ENCODE measurements around the gene MBP. TPM values are rescaled to one million over a fixed set of nuclear protein-coding genes. Genes with fewer than 3 reads are reported as not detected.
A peak's percentile ranks its signal among the peaks of the same experiment; 100 is the strongest.

The MBP gene
- total and polyA plus RNA-seq, 5 donors from 2014 or later, result 134 to 172 (median 143) TPM

DNA sequence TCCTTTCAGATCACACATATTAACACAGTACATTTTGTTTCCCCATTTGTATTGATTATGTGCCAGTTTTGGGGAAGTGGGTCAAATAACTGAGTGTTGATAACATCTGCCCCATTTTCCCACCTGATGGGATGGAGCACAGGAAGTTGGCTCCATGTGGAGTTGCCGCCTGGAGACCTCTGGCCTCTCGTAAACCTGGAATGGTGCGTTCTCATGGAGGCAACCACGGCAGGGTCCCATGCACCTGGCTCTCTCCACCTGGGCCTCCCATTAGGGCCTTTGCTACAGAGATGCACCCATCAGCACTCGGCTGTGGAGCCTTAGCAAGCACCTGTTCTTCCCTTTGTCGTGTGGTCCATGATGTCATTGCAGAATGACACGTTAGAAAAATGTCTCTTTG, 130.6 kb downstream of the MBP start:
- DNase-seq (no peak), ATAC-seq (ENCODE audit: low read depth in 2 of 2) (no peak)
- Mint-ChIP-seq H3K4me3 (no peak overlapping the region), H3K36me3 (no peaks in the 10 kb centered on the region), H3K27me3 (no peaks in the 10 kb centered on the region), H3K27ac (peak overlapping the region in 1 of 3 donors; percentile 18), H3K9me3 (no peaks in the 10 kb centered on the region), H3K4me1 (peaks cover 8 to 35% (median 10%) of the 10 kb centered on the region in 4 donors)
- peaks cover 11% of the 10 kb centered on the region for H3K4me1 ChIP-seq (ENCODE audit: control insufficient read depth, insufficient read depth, low read length, poor library complexity, severe bottlenecking)
- no peaks in the 10 kb centered on the region for H3K9me3 ChIP-seq (ENCODE audit: control insufficient read depth in 2 of 2, low read length in 2 of 2)
- H3K27ac ChIP-seq (ENCODE audit: insufficient read depth, low read length, poor library complexity, severe bottlenecking), result no peak overlapping the region
- H3K4me3 ChIP-seq (ENCODE audit: low read depth, low read length), result no peak overlapping the region
- peaks cover 3% of the 10 kb centered on the region for H3K36me3 ChIP-seq (ENCODE audit: control insufficient read depth, insufficient read depth, low read length)
- no peaks in the 10 kb centered on the region for H3K27me3 ChIP-seq (ENCODE audit: control insufficient read depth, insufficient read depth, low read length)

- H3K4me1 ChIP-seq (ENCODE audit: control insufficient read depth, insufficient read depth, low read length, poor library complexity, severe bottlenecking), result peaks cover 11% of the 10 kb centered on the region
- H3K27ac Mint-ChIP-seq, result no peak overlapping the region
- no peaks in the 10 kb centered on the region for H3K36me3 Mint-ChIP-seq
- no peaks in the 10 kb centered on the region for H3K27me3 ChIP-seq (ENCODE audit: control insufficient read depth, insufficient read depth, low read length)
- no peaks in the 10 kb centered on the region for H3K9me3 Mint-ChIP-seq
- H3K4me3 Mint-ChIP-seq, result no peak overlapping the region
- no peak for ATAC-seq (ENCODE audit: low read depth in 2 of 2)
- H3K27ac ChIP-seq (ENCODE audit: insufficient read depth, low read length, poor library complexity, severe bottlenecking), result no peak overlapping the region
- peaks cover 8 to 32% (median 10%) of the 10 kb centered on the region in 4 donors for H3K4me1 Mint-ChIP-seq
- H3K4me3 ChIP-seq (ENCODE audit: low read depth, low read length), result no peak overlapping the region
- no peaks in the 10 kb centered on the region for H3K9me3 ChIP-seq (ENCODE audit: control insufficient read depth in 2 of 2, low read length in 2 of 2)
- H3K27me3 Mint-ChIP-seq, result no peaks in the 10 kb centered on the region
- H3K36me3 ChIP-seq (ENCODE audit: control insufficient read depth, insufficient read depth, low read length), result no peaks in the 10 kb centered on the region
- no peak for DNase-seq
Measured at GRCh38 chr18:77001041-77001440, 131.5 kb downstream of the MBP start.

GRCh38 chr18:77000527-77000926, 132.1 kb downstream of the MBP start:
- Histone ChIP-seq H3K9me3 (ENCODE audit: control insufficient read depth in 2 of 2, low read length in 2 of 2) (no peaks in the 10 kb centered on the region), H3K36me3 (ENCODE audit: control insufficient read depth, insufficient read depth, low read length) (no peaks in the 10 kb centered on the region), H3K4me1 (ENCODE audit: control insufficient read depth, insufficient read depth, low read length, poor library complexity, severe bottlenecking) (peaks cover 9% of the 10 kb centered on the region), H3K27ac (ENCODE audit: insufficient read depth, low read length, poor library complexity, severe bottlenecking) (no peak overlapping the region), H3K4me3 (ENCODE audit: low read depth, low read length) (peak overlapping the region; percentile 33), H3K27me3 (ENCODE audit: control insufficient read depth, insufficient read depth, low read length) (no peaks in the 10 kb centered on the region)
- H3K27me3 Mint-ChIP-seq, result no peaks in the 10 kb centered on the region
- no peaks in the 10 kb centered on the region for H3K36me3 Mint-ChIP-seq
- H3K4me3 Mint-ChIP-seq, result peak overlapping the region in 2 of 4 donors; percentile 22 to 51
- ATAC-seq (ENCODE audit: low read depth in 2 of 2) (peak in 1 of 2 donors; percentile 30), DNase-seq (peak; percentile 24 to 52 (median 35))
- peaks cover 8 to 27% (median 11%) of the 10 kb centered on the region in 4 donors for H3K4me1 Mint-ChIP-seq
- H3K9me3 Mint-ChIP-seq, result no peaks in the 10 kb centered on the region
- H3K27ac Mint-ChIP-seq, result peak overlapping the region in 1 of 3 donors; percentile 75

DNA sequence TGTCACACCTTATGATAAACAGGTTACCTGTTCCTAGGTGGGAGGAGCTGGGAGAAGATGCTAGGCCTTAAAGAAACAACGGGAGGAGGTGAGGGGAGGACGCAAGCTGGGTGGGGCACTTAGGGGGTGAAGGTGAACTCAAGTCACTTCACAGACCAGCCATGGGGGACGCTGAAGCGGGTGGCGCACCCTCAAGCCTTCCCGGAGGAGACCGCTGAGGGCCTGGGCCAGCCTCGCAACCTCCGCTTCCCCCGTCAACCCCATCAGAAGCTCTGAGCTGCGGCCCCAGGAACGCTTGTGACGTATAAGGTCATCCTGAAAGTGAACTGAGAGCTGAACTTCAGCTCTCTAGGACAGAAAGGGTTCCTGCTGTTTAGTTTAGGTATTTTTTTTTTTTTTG, 133.5 kb downstream of the MBP start:
- Mint-ChIP-seq H3K4me3 (no peak overlapping the region), H3K4me1 (peaks cover 10 to 14% (median 14%) of the 10 kb centered on the region in 4 donors), H3K36me3 (no peaks in the 10 kb centered on the region), H3K9me3 (no peaks in the 10 kb centered on the region), H3K27me3 (peaks cover 5% of the 10 kb centered on the region), H3K27ac (peak overlapping the region in 1 of 3 donors; percentile 48)
- H3K27ac ChIP-seq (ENCODE audit: insufficient read depth, low read length, poor library complexity, severe bottlenecking), result no peak overlapping the region
- no peak for ATAC-seq (ENCODE audit: low read depth in 2 of 2)
- H3K27me3 ChIP-seq (ENCODE audit: control insufficient read depth, insufficient read depth, low read length), result no peaks in the 10 kb centered on the region
- no peaks in the 10 kb centered on the region for H3K4me1 ChIP-seq (ENCODE audit: control insufficient read depth, insufficient read depth, low read length, poor library complexity, severe bottlenecking)
- H3K9me3 ChIP-seq (ENCODE audit: control insufficient read depth in 2 of 2, low read length in 2 of 2), result no peaks in the 10 kb centered on the region
- no peak overlapping the region for H3K4me3 ChIP-seq (ENCODE audit: low read depth, low read length)
- DNase-seq, result no peak
- H3K36me3 ChIP-seq (ENCODE audit: control insufficient read depth, insufficient read depth, low read length), result no peaks in the 10 kb centered on the region

- no peaks in the 10 kb centered on the region for H3K9me3 Mint-ChIP-seq
- Histone ChIP-seq H3K4me3 (ENCODE audit: low read depth, low read length) (no peak overlapping the region), H3K4me1 (ENCODE audit: control insufficient read depth, insufficient read depth, low read length, poor library complexity, severe bottlenecking) (no peaks in the 10 kb centered on the region), H3K27me3 (ENCODE audit: control insufficient read depth, insufficient read depth, low read length) (no peaks in the 10 kb centered on the region), H3K9me3 (ENCODE audit: control insufficient read depth in 2 of 2, low read length in 2 of 2) (no peaks in the 10 kb centered on the region), H3K27ac (ENCODE audit: insufficient read depth, low read length, poor library complexity, severe bottlenecking) (no peak overlapping the region), H3K36me3 (ENCODE audit: control insufficient read depth, insufficient read depth, low read length) (no peaks in the 10 kb centered on the region)
- H3K4me3 Mint-ChIP-seq, result peak overlapping the region in 2 of 4 donors; percentile 29 to 59
- H3K4me1 Mint-ChIP-seq, result peaks cover 10 to 14% (median 12%) of the 10 kb centered on the region in 4 donors
- H3K36me3 Mint-ChIP-seq, result no peaks in the 10 kb centered on the region
- H3K27me3 Mint-ChIP-seq, result peaks cover 10% of the 10 kb centered on the region
- ATAC-seq (ENCODE audit: low read depth in 2 of 2), result no peak
- peak overlapping the region in 2 of 3 donors; percentile 48 to 74 for H3K27ac Mint-ChIP-seq
- no peak for DNase-seq
Measured at GRCh38 chr18:76997951-76998808, 134.4 kb downstream of the MBP start.

DNA sequence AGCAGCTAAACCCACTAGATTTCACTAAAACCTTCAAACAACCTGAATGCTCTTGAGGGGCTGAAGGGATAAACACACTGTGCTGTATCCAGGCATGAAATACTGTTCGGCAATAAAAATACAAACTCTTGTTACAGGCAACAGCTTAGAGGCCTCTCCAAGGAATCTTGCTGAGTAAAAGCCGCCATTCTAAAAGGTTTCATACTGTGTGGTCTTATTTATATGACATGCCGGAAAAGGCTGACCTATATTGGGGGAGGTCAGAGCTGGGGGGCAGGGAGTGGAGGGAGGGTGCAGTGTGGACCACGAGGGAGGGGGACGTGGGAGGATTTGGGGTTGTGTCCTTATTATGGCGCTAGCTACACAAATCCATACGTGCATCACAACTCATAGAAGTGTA, 136.2 kb downstream of the MBP start:
- Histone ChIP-seq H3K4me3 (ENCODE audit: low read depth, low read length) (no peak overlapping the region), H3K27ac (ENCODE audit: insufficient read depth, low read length, poor library complexity, severe bottlenecking) (no peak overlapping the region), H3K4me1 (ENCODE audit: control insufficient read depth, insufficient read depth, low read length, poor library complexity, severe bottlenecking) (no peaks in the 10 kb centered on the region), H3K9me3 (ENCODE audit: control insufficient read depth in 2 of 2, low read length in 2 of 2) (no peaks in the 10 kb centered on the region), H3K36me3 (ENCODE audit: control insufficient read depth, insufficient read depth, low read length) (no peaks in the 10 kb centered on the region), H3K27me3 (ENCODE audit: control insufficient read depth, insufficient read depth, low read length) (no peaks in the 10 kb centered on the region)
- no peak for ATAC-seq (ENCODE audit: low read depth in 2 of 2)
- peaks cover 10% of the 10 kb centered on the region for H3K27me3 Mint-ChIP-seq
- H3K27ac Mint-ChIP-seq, result no peak overlapping the region
- H3K9me3 Mint-ChIP-seq, result no peaks in the 10 kb centered on the region
- no peaks in the 10 kb centered on the region for H3K36me3 Mint-ChIP-seq
- no peak overlapping the region for H3K4me3 Mint-ChIP-seq
- DNase-seq, result no peak
- H3K4me1 Mint-ChIP-seq, result peaks cover 8 to 14% (median 11%) of the 10 kb centered on the region in 4 donors

DNA sequence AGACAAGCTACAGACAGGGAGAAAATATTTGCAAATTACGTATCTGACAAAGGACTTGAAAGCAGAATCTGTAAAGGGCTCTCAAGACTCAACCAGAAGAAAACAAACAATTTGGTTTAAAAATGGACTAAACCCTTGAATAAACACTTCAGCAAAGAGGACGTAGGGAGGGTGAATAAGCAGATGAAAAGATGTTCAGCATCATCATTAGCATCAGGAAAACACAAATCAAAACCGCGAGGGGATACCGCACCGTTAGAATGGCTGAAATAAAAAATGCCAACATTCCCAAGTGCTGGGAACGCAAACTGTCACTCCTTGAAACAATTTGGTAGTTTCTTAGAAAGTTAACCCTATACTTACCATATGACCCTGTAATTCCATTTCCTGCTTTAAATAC, 136.7 kb downstream of the MBP start:
- H3K36me3 Mint-ChIP-seq, result no peaks in the 10 kb centered on the region
- no peak for ATAC-seq (ENCODE audit: low read depth in 2 of 2)
- Histone ChIP-seq H3K4me3 (ENCODE audit: low read depth, low read length) (no peak overlapping the region), H3K27ac (ENCODE audit: insufficient read depth, low read length, poor library complexity, severe bottlenecking) (no peak overlapping the region), H3K36me3 (ENCODE audit: control insufficient read depth, insufficient read depth, low read length) (no peaks in the 10 kb centered on the region), H3K4me1 (ENCODE audit: control insufficient read depth, insufficient read depth, low read length, poor library complexity, severe bottlenecking) (no peaks in the 10 kb centered on the region), H3K27me3 (ENCODE audit: control insufficient read depth, insufficient read depth, low read length) (no peaks in the 10 kb centered on the region), H3K9me3 (ENCODE audit: control insufficient read depth in 2 of 2, low read length in 2 of 2) (no peaks in the 10 kb centered on the region)
- H3K27ac Mint-ChIP-seq, result no peak overlapping the region
- no peak overlapping the region for H3K4me3 Mint-ChIP-seq
- H3K4me1 Mint-ChIP-seq, result peaks cover 8 to 14% (median 11%) of the 10 kb centered on the region in 4 donors
- H3K9me3 Mint-ChIP-seq, result peaks cover 0 to 2% (median 0%) of the 10 kb centered on the region in 7 donors
- DNase-seq, result no peak
- peaks cover 10% of the 10 kb centered on the region for H3K27me3 Mint-ChIP-seq

Data from CD4-positive, CD25-positive, alpha-beta regulatory T cell (primary cell).